ENCODE data around the gene LCNL1. TPM values are rescaled to one million over a fixed set of nuclear protein-coding genes. Genes with fewer than 3 reads are reported as not detected.
A peak's percentile ranks its signal among the peaks of the same experiment; 100 is the strongest.

LCNL1 gene
- total and polyA plus RNA-seq, 8 donors = 0.19 to 0.25 TPM; not detected in 6

GRCh38 chr9:136937186-136938001 is 45.4 kb upstream of the LCNL1 start:
- intact Hi-C loops (cut with DNase I; ENCODE audit: low total_unique reads) = no loop called here
- no peak for DNase-seq
- no peaks in the 10 kb centered on the region for H3K27me3 ChIP-seq
- 86 to 96% (median 89%) methylated on average over 14 to 15 of the region's 15 CpGs for WGBS, 5 donors
- H3K4me1 ChIP-seq = peaks cover 0 to 10% (median 6%) of the 10 kb centered on the region in 4 donors
- no peak for TF ChIP-seq POLR2AphosphoS5 (IDR thresholded peaks at IDR 0.05)
- no peak for TF ChIP-seq CTCF (IDR thresholded peaks at IDR 0.05)
- TF ChIP-seq EP300 (IDR thresholded peaks at IDR 0.05) = no peak
- TF ChIP-seq POLR2A (IDR thresholded peaks at IDR 0.05) = no peak
- H3K27ac ChIP-seq = no peak overlapping the region
- peaks cover 28 to 46% (median 40%) of the 10 kb centered on the region in 4 donors for H3K36me3 ChIP-seq
- H3K4me3 ChIP-seq = no peak overlapping the region
- no peaks in the 10 kb centered on the region for H3K9me3 ChIP-seq

DNA sequence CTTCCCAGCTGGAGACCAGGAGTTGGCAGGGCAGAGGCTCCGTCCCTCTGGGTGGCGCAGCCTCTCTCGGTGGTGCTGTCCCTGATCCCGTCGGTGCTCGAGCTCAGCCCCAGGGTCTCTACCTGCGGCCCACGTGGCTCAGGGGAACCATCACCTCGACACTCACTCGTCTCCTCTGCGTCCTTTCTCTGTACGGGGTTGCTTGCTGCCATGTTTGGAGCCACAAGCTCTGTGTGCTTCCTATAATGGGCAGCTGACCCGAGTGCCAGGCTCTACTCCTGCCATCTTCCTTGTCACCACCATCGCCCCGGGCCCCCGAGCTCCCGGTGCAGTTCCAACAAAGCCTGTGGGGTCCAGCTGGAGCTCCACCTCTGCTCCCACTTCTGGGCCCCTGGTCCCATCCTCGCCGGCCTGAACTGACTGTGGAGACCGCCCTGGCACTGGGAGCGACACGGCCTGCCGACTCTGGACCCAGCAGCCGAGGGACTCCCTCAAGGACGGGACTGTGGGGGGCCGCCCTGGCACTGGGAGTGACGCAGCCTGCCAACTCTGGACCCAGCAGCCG is 43.3 kb upstream of the LCNL1 start:
- Histone ChIP-seq H3K4me1 (peaks cover 13 to 25% (median 22%) of the 10 kb centered on the region in 4 donors), H3K36me3 (peaks cover 35 to 55% (median 48%) of the 10 kb centered on the region in 4 donors), H3K4me3 (no peak overlapping the region), H3K9me3 (no peaks in the 10 kb centered on the region), H3K27ac (no peak overlapping the region), H3K27me3 (no peaks in the 10 kb centered on the region)
- WGBS, 5 donors = 87 to 91% (median 90%) methylated on average over 17 to 28 of the region's 28 CpGs
- no peak for DNase-seq
- intact Hi-C loops (cut with DNase I; ENCODE audit: low total_unique reads) = no loop called here
- TF ChIP-seq POLR2AphosphoS5 (IDR thresholded peaks at IDR 0.05) (no peak), EP300 (IDR thresholded peaks at IDR 0.05) (no peak), CTCF (IDR thresholded peaks at IDR 0.05) (no peak), POLR2A (IDR thresholded peaks at IDR 0.05) (no peak)

- intact Hi-C loops (cut with DNase I; ENCODE audit: low total_unique reads) = loop anchor here (10.0 kb wide), 1 partner anchor 85 kb away; the partner anchor contains the start of gene MAMDC4
- H3K27ac ChIP-seq = no peak overlapping the region
- no peak for TF ChIP-seq CTCF (IDR thresholded peaks at IDR 0.05)
- TF ChIP-seq POLR2AphosphoS5 (IDR thresholded peaks at IDR 0.05) = no peak
- no peak for TF ChIP-seq EP300 (IDR thresholded peaks at IDR 0.05)
- TF ChIP-seq POLR2A (IDR thresholded peaks at IDR 0.05) = no peak
- H3K4me3 ChIP-seq = no peak overlapping the region
- peaks cover 16 to 29% (median 26%) of the 10 kb centered on the region in 4 donors for H3K4me1 ChIP-seq
- H3K27me3 ChIP-seq = no peaks in the 10 kb centered on the region
- peak in 1 of 2 donors; percentile 2 for DNase-seq
- 55 to 75% (median 64%) methylated on average over 14 to 16 of the region's 16 CpGs for WGBS, 5 donors
- peaks cover 35 to 55% (median 48%) of the 10 kb centered on the region in 4 donors for H3K36me3 ChIP-seq
- H3K9me3 ChIP-seq = no peaks in the 10 kb centered on the region
Measured at GRCh38 chr9:136939996-136940525, 42.7 kb upstream of the LCNL1 start.

- Histone ChIP-seq H3K27ac (no peak overlapping the region), H3K4me1 (peaks cover 17 to 32% (median 30%) of the 10 kb centered on the region in 4 donors), H3K27me3 (no peaks in the 10 kb centered on the region), H3K4me3 (no peak overlapping the region), H3K9me3 (no peaks in the 10 kb centered on the region), H3K36me3 (peaks cover 35 to 55% (median 48%) of the 10 kb centered on the region in 4 donors)
- peak in 1 of 2 donors; percentile 9 for DNase-seq
- intact Hi-C loops (cut with DNase I; ENCODE audit: low total_unique reads) = loop anchor here (10.0 kb wide), 1 partner anchor 86 kb away; the partner anchor contains the start of gene MAMDC4
- TF ChIP-seq POLR2A (IDR thresholded peaks at IDR 0.05) (no peak), POLR2AphosphoS5 (IDR thresholded peaks at IDR 0.05) (no peak), EP300 (IDR thresholded peaks at IDR 0.05) (no peak), CTCF (IDR thresholded peaks at IDR 0.05) (no peak)
- WGBS, 5 donors = 90 to 96% (median 93%) methylated on average over 24 to 42 of the region's 42 CpGs
Measured at GRCh38 chr9:136940526-136941230, 42.1 kb upstream of the LCNL1 start.
